GM19455 (cell line): ENCODE data around the gene THSD4.

ENCODE experiments used
- ATAC-seq: cut with Tn5 transposase; IDR thresholded peaks from one replicate; pipeline ENCODE4 v1.9.1; 2021; ENCODE audit not compliant: unreplicated experiment

The THSD4 gene

GRCh38 chr15:71220828-71221227 is 105.6 kb downstream of the THSD4 start:
- no peak for ATAC-seq

GRCh38 chr15:71221417-71221816 is 106.1 kb downstream of the THSD4 start:
- no peak for ATAC-seq

DNA sequence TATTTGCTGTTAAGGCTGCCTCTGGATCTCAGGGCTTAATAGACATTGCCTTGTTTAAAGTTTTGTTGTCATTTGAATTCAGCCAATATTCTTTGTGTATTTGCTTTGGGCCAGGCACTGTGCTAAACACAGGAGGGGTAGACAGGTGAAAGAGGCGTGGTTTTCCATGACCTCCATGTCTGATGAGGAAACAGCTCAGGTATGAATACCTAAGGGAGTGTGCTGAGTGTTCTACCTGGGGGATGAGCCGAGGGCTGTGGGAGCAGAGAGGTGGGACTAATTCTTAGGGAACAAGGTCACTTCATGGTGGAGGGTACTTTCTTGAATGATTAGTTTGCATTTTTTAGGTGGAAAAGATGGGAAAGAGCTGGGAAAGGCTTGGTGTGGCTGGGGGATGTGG is 108.2 kb downstream of the THSD4 start:
- no peak for ATAC-seq

DNA sequence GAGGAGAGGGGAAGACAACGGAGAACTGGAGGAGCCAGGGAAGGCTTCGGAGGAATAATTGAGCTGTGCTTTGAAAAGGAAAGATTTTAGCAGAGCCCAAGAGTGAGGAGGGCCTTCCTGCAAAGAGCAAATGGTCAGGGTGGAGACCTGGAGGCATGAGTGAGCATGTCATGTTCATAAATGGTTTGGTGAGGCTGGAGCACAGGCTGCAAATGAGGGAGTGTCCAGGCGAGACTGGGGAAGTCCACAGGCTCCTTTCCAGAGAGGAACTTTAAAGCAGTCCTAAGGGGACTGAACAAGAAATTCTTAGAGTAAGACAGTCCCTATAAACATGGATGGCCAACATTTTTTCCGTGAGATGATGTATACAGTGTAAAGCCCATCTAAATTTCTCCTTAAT is 108.8 kb downstream of the THSD4 start:
- no peak for ATAC-seq

DNA sequence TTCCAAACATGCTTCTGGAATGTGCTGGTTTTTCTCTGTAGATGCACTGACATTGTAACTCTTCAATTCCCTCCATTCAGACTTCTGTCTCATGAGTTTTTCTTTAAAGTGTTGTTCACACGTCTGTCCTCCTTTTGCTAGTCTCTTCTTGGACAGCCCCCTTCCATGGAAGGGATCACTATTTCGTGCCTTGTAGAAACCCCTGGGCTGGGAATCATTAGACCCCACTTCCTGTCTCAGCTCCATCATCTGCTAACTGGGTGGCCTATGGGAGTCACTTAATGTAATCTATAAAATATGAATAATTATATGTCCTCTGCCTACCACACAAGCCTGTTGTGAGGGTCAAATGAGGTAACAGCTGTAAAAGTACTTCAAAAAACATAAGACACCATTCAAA is 110.6 kb downstream of the THSD4 start:
- ATAC-seq: no peak

DNA sequence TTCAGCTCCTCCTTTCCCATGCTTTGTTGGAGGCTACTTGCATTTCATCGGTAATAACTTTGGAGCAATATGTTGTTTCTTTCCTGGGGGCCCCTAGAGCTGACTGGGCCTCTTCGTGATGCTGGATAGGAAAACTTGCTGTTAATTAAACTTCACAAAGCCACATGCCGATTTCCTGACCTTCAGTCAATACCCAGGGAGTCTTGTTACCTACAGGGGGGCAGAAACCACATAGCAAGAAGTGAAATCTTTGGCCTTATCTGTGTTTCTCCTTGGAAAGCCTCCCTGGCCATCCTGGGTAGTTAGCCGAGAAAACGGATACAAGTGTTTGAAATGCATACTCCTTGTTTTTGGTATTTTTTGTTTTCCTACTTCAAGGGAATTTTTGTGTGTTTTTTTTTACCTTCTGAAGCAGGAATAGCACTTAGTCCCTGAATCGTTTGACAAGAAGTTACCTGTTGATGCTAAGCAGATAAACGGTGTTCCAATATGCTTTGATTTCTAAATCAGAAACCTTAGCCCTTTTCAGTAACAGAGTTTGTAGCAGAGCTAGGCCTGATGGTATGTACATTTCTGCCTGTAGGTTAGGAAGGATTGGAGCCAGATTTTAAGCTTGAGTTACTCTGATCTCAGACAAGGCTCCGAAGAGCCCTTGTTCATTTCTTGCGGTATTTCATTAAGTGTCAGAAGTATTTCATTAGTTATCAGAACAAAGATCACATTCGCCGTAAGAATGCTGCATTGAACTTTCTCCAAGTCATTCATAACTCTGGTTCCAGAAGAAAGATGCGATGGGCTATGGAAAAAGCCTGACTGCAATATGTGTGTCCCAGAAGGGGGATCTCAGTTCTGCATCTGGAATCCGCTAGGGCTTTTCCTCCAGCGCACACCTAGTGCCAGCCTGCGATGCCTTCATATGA is 111.5 kb downstream of the THSD4 start:
- no peak for ATAC-seq

GRCh38 chr15:71228403-71228802 is 113.1 kb downstream of the THSD4 start:
- ATAC-seq: no peak

DNA sequence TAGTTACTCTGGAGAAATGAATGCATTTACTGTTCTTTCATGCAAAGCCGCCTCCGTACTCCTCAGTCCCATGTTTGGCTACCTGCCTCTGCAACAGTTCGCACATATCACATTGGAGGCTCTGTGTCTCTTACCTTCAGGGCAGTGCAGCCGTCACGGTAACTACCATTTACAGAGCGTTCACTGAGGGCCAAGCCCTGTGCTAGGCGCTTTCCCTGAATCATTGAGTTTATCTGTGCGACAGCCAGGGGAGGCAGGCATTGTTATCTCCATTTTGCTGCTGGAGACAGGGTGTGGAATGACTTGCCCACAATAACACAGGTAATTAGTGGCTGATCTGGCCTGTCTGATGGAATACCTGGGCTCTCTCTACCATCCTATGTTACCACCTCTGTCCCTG is 115.0 kb downstream of the THSD4 start:
- ATAC-seq: no peak

DNA sequence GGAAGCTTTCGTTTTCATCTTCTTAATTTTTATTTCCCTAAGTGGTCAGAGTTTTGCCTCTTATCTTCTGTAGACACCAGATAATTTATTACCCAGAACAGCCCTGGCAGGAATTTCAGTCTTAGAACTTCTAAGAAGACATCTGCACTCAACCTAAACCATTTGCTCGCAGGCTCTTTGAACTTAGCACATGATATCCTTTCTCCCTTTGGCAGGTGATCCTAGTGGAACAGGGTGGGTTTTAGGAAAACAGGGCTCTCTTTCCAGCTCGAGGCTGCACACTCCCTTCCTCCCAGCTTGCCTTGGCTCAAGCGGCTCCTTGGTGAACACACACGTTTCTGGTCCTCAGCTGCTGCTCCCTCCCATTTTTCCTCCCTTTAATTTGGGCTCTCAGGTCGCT is 116.5 kb downstream of the THSD4 start:
- ATAC-seq: no peak

GRCh38 chr15:71232411-71232810 is 117.1 kb downstream of the THSD4 start:
- no peak for ATAC-seq

- ATAC-seq: no peak
Measured at GRCh38 chr15:71237456-71238188, 122.4 kb downstream of the THSD4 start.

DNA sequence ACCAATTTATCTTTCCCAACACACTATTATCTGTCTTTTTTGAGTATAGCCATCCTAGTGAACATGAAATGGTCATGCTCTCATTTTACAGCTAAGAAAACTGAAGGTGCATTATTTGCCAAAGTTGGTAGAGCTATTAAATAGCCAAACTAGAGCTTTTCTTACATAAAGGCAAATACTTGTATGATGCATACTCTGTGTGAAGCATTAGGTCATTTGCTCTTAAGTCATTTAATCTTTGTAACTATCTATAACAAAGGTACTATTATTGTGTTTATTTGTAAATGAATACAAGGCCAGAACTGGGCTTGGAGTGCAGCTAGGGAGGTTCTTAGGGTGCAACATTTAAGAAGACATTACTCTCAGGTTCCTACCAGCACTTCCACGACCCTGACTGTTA is 123.7 kb downstream of the THSD4 start:
- ATAC-seq: no peak

DNA sequence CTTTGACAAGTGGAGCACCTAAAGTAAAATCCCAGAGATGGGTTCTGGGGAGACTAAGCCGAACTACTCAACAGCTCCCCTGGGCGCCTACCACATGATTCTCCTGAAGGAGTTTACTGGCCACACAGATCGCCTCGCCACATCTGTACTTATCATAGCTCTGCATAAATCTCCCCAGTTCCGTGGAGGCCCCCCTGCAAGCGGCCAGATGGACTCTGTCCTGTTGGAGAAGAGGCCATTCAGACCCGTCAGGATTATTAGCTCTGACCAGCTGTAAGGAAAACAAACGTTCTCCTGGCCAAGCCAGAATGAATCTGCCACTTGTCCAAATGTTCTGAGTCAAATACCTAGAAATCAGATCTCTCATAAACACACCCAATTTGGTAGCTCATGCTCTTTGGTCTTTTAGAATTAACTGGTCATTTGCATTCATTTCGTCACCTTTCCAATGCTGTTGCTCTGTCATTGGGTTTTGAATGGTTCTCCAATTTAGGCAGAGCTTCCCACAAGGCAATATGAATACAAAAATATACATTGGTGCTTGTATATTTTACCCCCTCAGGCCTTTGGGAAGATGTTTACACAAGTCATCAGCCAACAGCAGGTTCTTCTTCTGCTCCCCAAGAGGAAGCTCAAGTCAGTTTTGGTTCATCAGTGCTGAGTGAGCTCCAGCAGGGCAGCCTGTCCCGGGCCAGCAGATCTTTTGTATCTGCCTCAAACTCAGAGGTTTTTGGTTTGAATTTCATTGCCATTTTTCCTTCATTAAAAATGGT is 124.5 kb downstream of the THSD4 start:
- no peak for ATAC-seq

DNA sequence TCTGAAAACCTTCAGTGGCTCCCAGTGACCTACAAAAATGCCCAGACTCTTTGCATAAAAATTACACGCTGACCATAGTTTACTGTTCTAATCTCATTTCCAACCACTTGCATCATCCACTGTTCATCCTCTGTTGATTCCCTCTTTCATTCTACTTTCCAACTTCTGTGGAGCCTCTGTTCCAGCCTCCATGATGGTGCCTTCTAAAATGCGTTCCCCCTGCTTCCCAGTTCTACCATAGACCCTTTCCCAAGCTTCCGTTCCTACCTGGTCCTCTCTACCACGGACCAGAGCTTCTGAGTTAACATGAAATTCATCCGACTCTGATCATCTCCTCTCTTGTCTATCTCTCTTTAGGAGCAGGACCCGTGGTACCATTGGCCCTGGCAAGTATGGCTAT is 127.0 kb downstream of the THSD4 start:
- no peak for ATAC-seq

DNA sequence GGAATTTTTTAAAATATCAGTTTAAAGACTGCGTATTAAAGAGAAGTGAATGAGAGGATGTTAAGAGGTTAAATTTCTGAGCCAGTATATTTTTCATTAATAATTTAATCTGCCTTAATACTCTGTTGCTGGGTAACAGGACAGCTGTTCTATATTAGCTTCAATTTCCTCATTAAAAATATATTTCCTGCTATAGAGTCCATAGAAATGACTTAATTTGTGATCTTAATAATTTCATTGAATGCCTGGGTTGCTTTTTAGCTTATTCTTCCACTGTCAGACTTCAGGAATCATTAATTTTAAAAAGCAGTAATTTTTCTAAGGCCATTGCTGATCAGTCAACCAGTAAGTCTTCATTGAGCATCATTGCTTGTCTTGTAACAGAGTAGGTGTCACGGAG is 129.0 kb downstream of the THSD4 start:
- ATAC-seq: no peak

DNA sequence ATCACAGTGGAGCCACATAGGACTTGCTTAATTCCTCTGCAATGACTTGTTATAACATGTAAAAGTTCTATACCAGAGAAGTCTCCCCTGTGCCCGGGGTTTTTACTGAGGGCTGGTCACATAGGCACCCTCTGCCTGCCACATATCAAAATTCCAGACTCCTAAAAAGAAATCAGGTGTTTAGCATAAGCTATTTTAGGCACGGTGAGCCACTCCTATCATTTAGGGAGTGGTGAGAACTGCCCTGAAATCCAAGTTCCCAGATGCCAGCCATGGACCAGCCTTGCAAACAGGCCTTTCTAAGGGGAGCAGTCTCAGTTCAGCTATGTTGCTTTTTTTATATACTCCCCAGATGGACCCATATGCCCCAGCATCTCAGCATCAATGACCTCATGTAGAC is 130.3 kb downstream of the THSD4 start:
- ATAC-seq: no peak

- ATAC-seq: no peak
Measured at GRCh38 chr15:71248386-71248785, 133.1 kb downstream of the THSD4 start.

- no peak for ATAC-seq
Measured at GRCh38 chr15:71249986-71250385, 134.7 kb downstream of the THSD4 start.

DNA sequence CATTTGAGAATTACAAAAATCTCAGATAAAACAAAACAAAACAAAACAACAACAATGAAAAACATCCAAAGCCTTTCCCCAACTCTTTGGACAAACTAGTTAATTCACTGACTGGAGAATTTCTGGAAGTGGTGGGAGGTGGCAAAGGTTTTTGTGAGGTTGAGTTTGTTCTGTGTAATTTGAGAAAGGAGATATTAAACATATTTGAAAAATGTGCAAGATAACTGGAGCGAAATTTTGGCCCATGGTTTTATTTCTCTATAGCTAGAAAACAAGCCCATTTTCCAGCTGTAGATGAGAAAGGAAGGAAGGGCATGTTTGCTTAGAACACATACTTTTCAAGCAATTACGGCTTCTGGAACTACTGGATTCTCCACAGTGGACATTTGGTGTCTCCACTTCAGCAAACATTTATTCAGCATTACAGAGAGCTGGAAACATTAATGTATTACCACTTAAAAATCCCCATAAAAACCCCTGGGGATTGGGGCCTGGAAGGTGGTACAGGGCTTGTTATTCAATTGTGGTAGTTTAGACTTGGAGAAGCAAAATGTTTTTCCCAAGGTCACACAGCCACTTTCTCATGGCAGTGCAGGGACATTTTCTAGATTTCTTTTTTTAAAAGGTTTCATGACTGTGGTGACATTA is 135.8 kb downstream of the THSD4 start:
- no peak for ATAC-seq

DNA sequence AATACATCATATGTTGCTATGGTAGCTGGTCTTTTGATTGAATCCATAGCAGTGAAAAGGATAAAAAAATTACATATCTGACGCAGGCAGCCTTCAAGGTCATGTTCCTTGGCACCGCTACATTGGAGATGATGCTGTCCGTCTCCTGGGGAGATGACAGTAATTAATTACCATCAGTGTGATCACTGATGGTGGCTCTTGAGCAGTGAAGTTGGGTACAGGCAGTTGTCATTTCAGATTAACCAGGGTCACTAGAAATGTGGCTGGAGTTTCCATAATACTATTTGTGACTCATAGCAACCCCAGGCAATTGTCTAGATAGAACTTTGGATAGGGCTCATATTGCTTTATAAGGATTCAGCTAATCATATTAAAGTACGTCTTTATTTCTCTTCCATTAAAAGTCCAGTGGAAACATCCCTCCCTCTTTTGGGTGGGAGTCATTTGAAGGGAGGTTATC is 136.3 kb downstream of the THSD4 start:
- ATAC-seq: no peak
